GM13977 (cell line): Measurements from ENCODE around the gene NF2.

Experiments used
- DNase-seq: peaks from one replicate; pipeline ENCODE4 v3.0.0; 2012; ENCODE audit warnings: low spot score
- CTCF ChIP-seq: IDR thresholded peaks from 2 replicates; pipeline ENCODE4 v1.5.1; 2012; ENCODE audit warnings: mild to moderate bottlenecking, control low read depth; ENCODE audit not compliant: insufficient read depth; ENCODE audit errors: extremely low read depth, missing control alignments
- in situ Hi-C: fragments of 300-500 bp; cut with MboI; formaldehyde crosslinking; loops from one replicate; pipeline ENCODE4 v1.12.0; 2022; ENCODE audit warnings: low sequenced_read_pairs, low pct_unique_long_range_greater_than_20kb, mixed read lengths, inconsistent platforms; ENCODE audit not compliant: unreplicated experiment

Gene NF2

GRCh38 chr22:29626497-29627195 lies 23.2 kb downstream of the NF2 start:
- no peak for TF ChIP-seq CTCF
- no peak for DNase-seq
- in situ Hi-C loops = no loop called here

GRCh38 chr22:29627196-29627535 lies 23.7 kb downstream of the NF2 start:
- in situ Hi-C loops = no loop called here
- no peak for TF ChIP-seq CTCF
- no peak for DNase-seq

GRCh38 chr22:29628996-29629902 lies 25.8 kb downstream of the NF2 start:
- in situ Hi-C loops = no loop called here
- no peak for DNase-seq

GRCh38 chr22:29629903-29630516 lies 26.6 kb downstream of the NF2 start:
- in situ Hi-C loops = no loop called here
- DNase-seq = no peak

More at GRCh38 chr22:29628996-29629902, 25.8 kb downstream of the NF2 start:
- TF ChIP-seq CTCF = no peak

GRCh38 chr22:29630987-29631386 lies 27.6 kb downstream of the NF2 start:
- in situ Hi-C loops = no loop called here
- DNase-seq = no peak
- no peak for TF ChIP-seq CTCF

More at GRCh38 chr22:29629903-29630516, 26.6 kb downstream of the NF2 start:
- TF ChIP-seq CTCF = no peak

GRCh38 chr22:29631725-29632124 lies 28.3 kb downstream of the NF2 start:
- TF ChIP-seq CTCF = no peak
- no peak for DNase-seq
- in situ Hi-C loops = no loop called here
